GM19467 (cell line): Measurements from ENCODE around the gene COL27A1.

ENCODE experiments used
- ATAC-seq: cut with Tn5 transposase; IDR thresholded peaks from one replicate; pipeline ENCODE4 v1.9.1; 2021; ENCODE audit warnings: mild to moderate bottlenecking, moderate library complexity; ENCODE audit not compliant: unreplicated experiment

COL27A1 gene

GRCh38 chr9:114238891-114239875, 83.8 kb downstream of the COL27A1 start:
- no peak for ATAC-seq

GRCh38 chr9:114240216-114240615, 84.9 kb downstream of the COL27A1 start:
- no peak for ATAC-seq

GRCh38 chr9:114240647-114241558, 85.6 kb downstream of the COL27A1 start:
- ATAC-seq: no peak

GRCh38 chr9:114242837-114243236, 87.5 kb downstream of the COL27A1 start:
- no peak for ATAC-seq

GRCh38 chr9:114243240-114243639, 87.9 kb downstream of the COL27A1 start:
- ATAC-seq: no peak

- no peak for ATAC-seq
Measured at GRCh38 chr9:114244570-114244969, 89.2 kb downstream of the COL27A1 start.

GRCh38 chr9:114246558-114246957, 91.2 kb downstream of the COL27A1 start:
- no peak for ATAC-seq

- ATAC-seq: no peak
Measured at GRCh38 chr9:114247077-114247476, 91.7 kb downstream of the COL27A1 start.

- no peak for ATAC-seq
Measured at GRCh38 chr9:114247491-114247890, 92.2 kb downstream of the COL27A1 start.

GRCh38 chr9:114248299-114248707, 93.0 kb downstream of the COL27A1 start:
- no peak for ATAC-seq

- ATAC-seq: no peak
Measured at GRCh38 chr9:114249424-114250234, 94.3 kb downstream of the COL27A1 start.

- ATAC-seq: no peak
Measured at GRCh38 chr9:114250235-114250568, 94.9 kb downstream of the COL27A1 start.

- no peak for ATAC-seq
Measured at GRCh38 chr9:114250648-114251047, 95.3 kb downstream of the COL27A1 start.

GRCh38 chr9:114252394-114252793, 97.1 kb downstream of the COL27A1 start:
- no peak for ATAC-seq

- no peak for ATAC-seq
Measured at GRCh38 chr9:114256827-114257328, 101.5 kb downstream of the COL27A1 start.

- ATAC-seq: no peak
Measured at GRCh38 chr9:114258218-114258617, 102.9 kb downstream of the COL27A1 start.

GRCh38 chr9:114258866-114259797, 103.8 kb downstream of the COL27A1 start:
- no peak for ATAC-seq

- no peak for ATAC-seq
Measured at GRCh38 chr9:114259798-114260523, 104.6 kb downstream of the COL27A1 start.

GRCh38 chr9:114261026-114261425, 105.7 kb downstream of the COL27A1 start:
- no peak for ATAC-seq
